Stimulated activated CD4-positive, alpha-beta T cell treated with anti-CD3 and anti-CD28 coated beads, Interleukin-15, amount 100 ng/mL, for 48 hours (primary cell): ENCODE data around the gene SNX8.

Experiments
- DNase-seq, 2 donors: peaks; one replicate each; pipeline ENCODE4 v3.0.0-alpha.2; 2020; ENCODE audit warnings: low read depth in 2 of 2

Gene SNX8

GRCh38 chr7:2244404-2244995 is 69.7 kb downstream of the SNX8 start:
- no peak for DNase-seq

DNA sequence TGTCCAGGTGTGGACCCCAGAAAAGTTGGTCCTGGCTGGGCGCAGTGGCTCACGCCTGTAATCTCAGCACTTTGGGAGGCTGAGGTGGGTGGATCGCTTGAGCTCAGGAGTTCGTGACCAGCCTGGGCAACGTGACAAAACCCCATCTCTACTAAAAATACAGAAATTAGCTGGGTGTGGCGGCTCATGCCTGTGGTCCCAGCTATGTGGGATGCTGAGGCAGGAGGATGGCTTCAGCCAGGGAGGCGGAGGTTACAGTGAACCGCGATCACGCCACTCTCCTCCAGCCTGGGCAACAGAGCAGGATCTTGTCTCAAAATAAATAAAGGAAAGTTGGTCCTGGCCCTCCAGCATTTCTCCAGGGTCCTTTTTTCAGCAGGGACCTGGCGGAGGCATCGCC is 70.8 kb downstream of the SNX8 start:
- DNase-seq = no peak

- no peak for DNase-seq
These were observed 71.5 kb downstream of the SNX8 start for GRCh38 chr7:2242541-2243429.

GRCh38 chr7:2241580-2242540 is 72.4 kb downstream of the SNX8 start, which contains the start of the genes MRM2 and NUDT1:
TSS of gene MRM2 (minus strand) at chr7:2242205. CDS start at chr7:2242169, 36 bp downstream.
TSS of gene NUDT1 (plus strand) at chr7:2242226. CDS start at chr7:2244575, 2,349 bp downstream.
- DNase-seq = peak; percentile 49 to 70

DNA sequence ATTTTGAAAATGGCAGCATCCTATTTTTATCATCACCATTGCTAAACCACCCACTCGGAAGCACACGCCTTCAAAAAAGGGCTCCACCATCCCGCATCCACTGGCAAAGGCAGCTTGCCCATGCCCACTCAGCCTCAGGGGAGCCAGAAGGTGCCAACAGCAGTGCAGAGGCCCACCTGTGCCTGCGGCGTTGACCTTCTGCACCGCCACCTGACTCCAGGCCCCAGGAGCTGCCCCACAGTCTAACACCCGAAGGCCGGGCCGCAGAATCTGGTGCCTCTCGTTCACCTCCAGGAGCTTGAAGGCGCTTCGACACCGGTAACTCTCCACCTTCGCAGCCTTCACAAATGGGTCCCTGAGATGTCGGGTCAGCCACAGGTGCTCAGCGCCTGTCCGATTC is 75.0 kb downstream of the SNX8 start:
- no peak for DNase-seq

DNA sequence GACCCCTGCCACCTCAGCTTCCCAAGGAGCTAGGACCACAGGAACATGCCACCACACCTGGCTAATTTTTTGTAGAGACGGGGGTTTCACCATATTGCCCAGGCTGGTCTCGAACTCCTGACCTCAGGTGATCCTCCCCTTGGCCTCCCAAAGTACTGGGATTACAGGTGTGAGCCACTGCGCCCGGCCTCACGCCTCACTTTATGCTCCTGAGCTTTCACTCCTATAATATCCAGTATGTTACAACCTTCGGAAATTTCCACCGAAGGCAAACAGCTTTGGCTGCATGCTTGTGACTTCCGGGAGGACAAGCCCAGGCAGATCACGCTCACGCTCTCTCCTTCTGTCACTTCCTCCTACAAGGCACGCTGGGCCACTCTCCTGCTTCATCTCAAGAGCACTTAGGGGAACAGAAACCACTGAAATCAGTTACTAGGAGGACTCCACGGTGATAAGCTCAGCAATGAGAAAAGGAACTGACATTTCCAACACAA is 77.1 kb downstream of the SNX8 start:
- DNase-seq = no peak

DNA sequence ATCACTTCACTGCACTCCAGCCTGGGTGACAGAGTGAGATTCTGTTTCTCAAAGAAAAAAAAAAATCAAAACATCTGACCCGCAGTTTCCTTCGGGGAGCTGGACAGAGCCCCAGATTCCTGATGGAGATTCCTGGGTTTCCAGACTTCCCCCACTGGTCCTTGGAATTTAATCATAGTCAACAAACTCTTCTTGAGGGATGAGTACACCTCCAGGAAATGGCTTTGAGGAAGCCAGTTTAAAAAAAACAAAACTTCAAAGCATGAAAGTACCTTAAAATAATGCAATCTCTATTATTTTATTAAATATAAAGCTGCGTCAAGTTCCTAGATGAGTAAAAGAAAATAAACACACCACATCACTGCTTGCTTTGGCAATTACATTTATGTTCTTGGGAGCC is 80.3 kb downstream of the SNX8 start:
- DNase-seq = no peak

DNA sequence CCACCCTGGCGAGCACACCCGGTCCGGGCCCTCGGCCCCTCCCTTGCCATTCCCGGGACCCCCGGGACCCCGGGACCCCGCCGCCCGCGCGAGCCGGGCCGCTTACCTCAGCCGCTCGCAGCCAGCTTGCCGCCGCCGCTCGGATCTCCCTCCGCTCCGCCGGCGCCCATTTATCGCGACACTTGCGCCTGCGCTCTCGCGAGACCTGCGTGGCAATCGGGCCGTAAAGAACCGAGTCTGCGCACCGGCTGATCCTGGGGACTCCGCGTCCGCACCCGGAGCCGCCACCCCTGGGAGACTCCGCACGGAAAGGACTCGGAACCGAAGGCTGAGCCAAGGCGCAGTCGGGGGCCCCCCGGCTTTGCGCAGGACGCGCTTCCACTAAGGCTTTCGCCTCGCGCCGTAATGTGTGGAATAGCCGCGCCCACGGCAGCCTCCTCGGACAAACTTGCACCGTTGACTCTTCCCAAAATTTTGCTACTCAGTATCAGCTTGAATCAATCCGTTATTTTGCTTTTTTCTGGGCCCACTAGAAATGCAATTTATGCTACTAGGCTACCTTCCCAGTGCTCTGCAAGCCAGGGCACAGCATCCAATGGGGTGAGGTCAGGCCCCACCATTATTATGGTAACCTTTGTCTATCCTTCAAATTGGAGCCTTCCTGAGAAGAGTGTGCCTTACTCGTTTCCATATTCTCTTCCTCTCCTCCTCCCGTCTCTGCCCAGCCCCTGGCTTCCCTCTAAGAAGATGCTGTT is 81.3 kb downstream of the SNX8 start, which contains the start of gene MAD1L1:
MAD1L1 (minus strand) TSS at position 180 of the 755 bp plus-strand sequence. CDS start 2,812 bp downstream, outside the sequence.
- DNase-seq = peak; percentile 76 to 88

- no peak for DNase-seq
These were observed 82.1 kb downstream of the SNX8 start for GRCh38 chr7:2231992-2232765.

- DNase-seq = no peak
These were observed 83.4 kb downstream of the SNX8 start for GRCh38 chr7:2230882-2231281.

- no peak for DNase-seq
These were observed 84.0 kb downstream of the SNX8 start for GRCh38 chr7:2230226-2230625.

DNA sequence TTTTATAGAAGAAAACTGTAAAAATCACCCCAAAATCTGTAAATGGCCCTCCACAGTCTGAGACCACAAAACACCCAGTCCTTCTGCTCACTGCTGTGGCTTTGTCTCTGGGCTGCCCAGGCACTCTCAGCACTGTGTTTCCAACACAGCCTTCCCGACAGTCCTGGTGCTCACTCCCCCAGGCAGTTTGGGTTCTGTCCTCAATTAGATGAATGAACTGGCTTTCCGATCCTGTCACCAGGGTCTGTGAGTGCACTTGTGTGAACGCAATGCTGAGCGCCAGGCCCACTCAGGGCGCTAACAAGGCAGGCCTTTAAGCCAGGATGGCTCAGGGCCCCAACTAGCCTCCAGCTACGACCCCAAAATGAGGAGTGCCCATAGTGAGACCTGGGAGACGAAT is 84.8 kb downstream of the SNX8 start:
- no peak for DNase-seq

DNA sequence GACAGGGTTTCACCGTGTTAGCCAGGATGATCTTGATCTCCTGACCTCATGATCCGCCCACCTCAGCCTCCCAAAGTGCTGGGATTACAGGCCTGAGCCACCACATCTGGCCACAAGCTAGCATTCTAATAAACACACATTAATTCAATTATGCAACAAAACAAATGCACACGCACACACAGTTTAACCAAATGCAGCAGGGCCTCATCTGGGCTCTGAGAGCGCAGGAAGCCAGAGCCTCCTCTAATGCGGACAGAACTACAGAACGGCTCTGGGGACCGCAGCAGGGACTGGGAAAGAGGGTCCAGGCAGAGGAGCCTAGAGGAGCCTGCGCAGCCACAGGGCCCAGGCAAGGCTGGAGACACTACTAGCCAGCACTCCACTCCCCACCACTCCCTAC is 85.3 kb downstream of the SNX8 start:
- DNase-seq = no peak

GRCh38 chr7:2227699-2228098 is 86.5 kb downstream of the SNX8 start:
- no peak for DNase-seq

DNA sequence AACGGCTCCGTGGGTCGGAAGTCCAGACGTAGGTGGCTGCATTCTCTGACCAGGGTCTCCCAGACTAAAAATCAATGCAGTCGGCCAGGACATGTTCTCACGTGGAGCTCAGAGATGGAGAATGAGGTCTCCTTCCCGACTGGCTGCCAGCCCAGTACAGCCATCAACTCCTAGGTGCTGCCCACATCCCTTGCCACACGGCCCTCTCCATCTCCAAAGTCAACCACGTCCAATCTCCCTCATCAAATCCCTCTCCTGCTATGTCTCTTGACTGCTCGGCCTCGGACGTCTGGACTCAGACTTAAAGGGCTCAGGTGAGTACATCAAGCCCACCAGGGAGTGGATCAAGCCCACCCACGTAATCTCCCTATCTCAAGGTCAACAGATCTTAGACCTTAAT is 88.4 kb downstream of the SNX8 start:
- DNase-seq = no peak

DNA sequence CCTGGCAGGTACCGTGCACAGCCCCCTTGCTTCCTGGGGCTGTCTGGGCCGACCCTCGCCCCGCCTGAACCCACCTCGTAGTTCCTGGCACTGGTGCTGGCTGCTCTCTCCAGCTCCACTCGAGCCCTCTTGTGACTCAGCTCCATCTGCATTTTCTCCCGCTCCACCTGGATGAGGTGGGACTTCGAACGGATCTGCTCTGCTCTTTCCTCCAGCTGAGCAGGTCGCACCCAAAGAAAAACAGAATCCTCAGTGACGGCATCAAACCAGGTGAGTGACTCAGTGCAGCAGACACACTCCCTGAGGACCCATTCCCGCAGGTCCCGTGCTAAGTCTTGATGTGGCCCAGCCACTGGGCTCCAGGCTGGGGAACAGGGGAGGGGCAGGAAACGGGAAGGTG is 88.9 kb downstream of the SNX8 start:
- DNase-seq = no peak

DNA sequence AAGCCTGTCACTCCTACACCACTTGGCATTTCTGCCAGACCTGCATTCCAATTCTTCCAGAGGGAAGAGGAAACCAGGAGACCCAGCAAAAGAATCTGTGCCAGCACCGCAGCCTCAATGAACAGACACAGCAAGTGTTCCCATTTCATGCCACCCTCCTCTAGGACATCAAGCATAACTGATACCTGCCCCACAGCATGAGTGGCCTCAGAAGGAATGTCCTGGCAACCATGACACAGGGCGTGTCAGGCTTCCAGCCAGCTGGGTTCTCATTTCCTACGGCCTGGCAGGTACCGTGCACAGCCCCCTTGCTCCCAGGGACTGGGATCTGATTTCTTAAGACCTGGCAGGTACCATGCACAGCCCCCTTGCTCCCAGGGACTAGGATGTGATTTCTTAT is 89.3 kb downstream of the SNX8 start:
- no peak for DNase-seq

DNA sequence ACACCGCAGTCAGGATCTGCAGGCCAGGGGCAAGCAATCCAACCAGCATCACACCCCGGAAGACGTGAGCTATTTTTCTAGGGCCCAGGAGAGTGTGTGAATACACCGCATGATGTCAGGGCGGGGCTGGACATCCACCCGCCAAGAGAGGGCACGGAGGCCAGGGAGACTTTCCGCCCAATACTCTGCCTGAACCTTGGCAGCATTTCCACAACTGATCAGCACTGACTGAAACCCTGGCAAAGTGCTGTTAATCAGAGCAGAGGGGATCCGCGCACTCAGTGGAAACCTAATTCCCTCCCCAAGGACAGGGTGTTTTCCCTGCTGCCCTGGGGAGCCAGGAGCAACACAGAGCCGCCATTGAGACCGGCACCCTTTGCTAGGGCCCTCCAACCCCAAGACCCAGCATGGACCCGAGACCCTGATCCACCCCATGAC is 89.7 kb downstream of the SNX8 start:
- no peak for DNase-seq

- DNase-seq = no peak
These were observed 90.9 kb downstream of the SNX8 start for GRCh38 chr7:2223321-2223720.

- no peak for DNase-seq
These were observed 91.7 kb downstream of the SNX8 start for GRCh38 chr7:2222516-2222915.
